K562 (cell line): ENCODE results near the gene TENT5A. TPM values are rescaled to one million over a fixed set of nuclear protein-coding genes. Genes with fewer than 3 reads are reported as not detected.

ENCODE experiments used
- ATAC-seq: fragments of 200-7000 bp; cut with Tn5 transposase; 3 replicates; pipeline ENCODE4 v1.9.1; 2020; ENCODE audit warnings: moderate library complexity
- BruUV-seq: library from RNA; stranded (reverse); fragments of 400-500 nt; replicated peaks from 2 replicates; lab custom pipeline; 2021; lab: Mats Ljungman, UMichigan
- CTCF ChIA-PET: fragments of 300-600 bp; formaldehyde crosslinking; extraction: SDS; loops from one replicate; lab custom pipeline; 2021; ENCODE audit warnings: low intra/inter-chr PET ratio; lab: Yijun Ruan, JAX
- POLR2A ChIA-PET: fragments of 300-600, 350-650 bp; sonication (Branson Sonifier 250); formaldehyde crosslinking; extraction: SDS; loops from one replicate; lab custom pipeline; 2021; ENCODE audit warnings: antibody characterized with exemption, inconsistent platforms; lab: Yijun Ruan, JAX
- DNase-seq, 4 experiments: peaks; one replicate each; pipeline versions ENCODE4 v3.0.0 to v3.0.0-alpha.2; 2011 to 2018; ENCODE audit warnings: low spot score in 3 of 4, mixed read lengths in 3 of 4; ENCODE audit errors: extremely low read depth in 1 of 4
- FAIRE-seq: peaks from 2 replicates; lab custom pipeline; 2011; peaks lifted over from hg19 to GRCh38; lab: Jason Lieb, UNC
- H2AFZ ChIP-seq: 2 replicates; pipeline ENCODE4 v1.6.0; 2011; ENCODE audit warnings: low read depth, low read length, control low read depth, inconsistent platforms
- H3K27ac ChIP-seq: fragments of 200-600 bp; 3 replicates; pipeline ENCODE4 v1.8.0; 2011; ENCODE audit warnings: low read depth, mild to moderate bottlenecking, control low read depth, inconsistent platforms, low read length, moderate library complexity, mixed read lengths; ENCODE audit errors: extremely low read depth
- H3K27me3 ChIP-seq, 2 experiments: fragments of 300-600 bp in 1 of 2; 2 replicates in 1 of 2; 3 replicates in 1 of 2; pipeline versions ENCODE4 v1.6.0 to v1.8.0; 2011; ENCODE audit warnings: inconsistent platforms in 2 of 2, low read length in 2 of 2, mild to moderate bottlenecking in 1 of 2, mixed read lengths in 1 of 2, moderate library complexity in 1 of 2; ENCODE audit not compliant: control insufficient read depth in 2 of 2, insufficient read depth in 2 of 2
- H3K36me3 ChIP-seq: fragments of 300-600 bp; 3 replicates; pipeline ENCODE4 v1.8.0; 2011; ENCODE audit warnings: mild to moderate bottlenecking, low read length, inconsistent platforms; ENCODE audit not compliant: control insufficient read depth, insufficient read depth
- H3K4me1 ChIP-seq, 2 experiments: fragments of 200-600 bp in 1 of 2; replicated peaks in 1 of 2; 2 replicates in 1 of 2; 3 replicates in 1 of 2; pipeline versions ENCODE4 v1.5.1 to v1.8.0; 2011; ENCODE audit warnings: inconsistent platforms in 2 of 2, low read length in 2 of 2, mild to moderate bottlenecking in 1 of 2, mixed read lengths in 1 of 2, moderate library complexity in 1 of 2; ENCODE audit not compliant: control insufficient read depth in 2 of 2, insufficient read depth in 2 of 2
- H3K4me2 ChIP-seq: 2 replicates; pipeline ENCODE4 v1.6.1; 2011; ENCODE audit warnings: low read length, control low read depth, inconsistent platforms, mixed read lengths; ENCODE audit not compliant: insufficient read depth
- H3K4me3 ChIP-seq: fragments of 200-600 bp; sonication (generic), shearing (Covaris generic); 2 replicates; pipeline ENCODE4 v1.5.1; 2016; ENCODE audit warnings: control low read depth, inconsistent platforms
- H3K79me2 ChIP-seq: fragments of 200-600 bp; 3 replicates; pipeline ENCODE4 v1.8.0; 2011; ENCODE audit warnings: low read length, inconsistent platforms; ENCODE audit not compliant: control insufficient read depth, insufficient read depth
- H3K9ac ChIP-seq, 2 experiments: 2 replicates each; pipeline versions ENCODE4 v1.6.0 to v1.6.1; 2011; ENCODE audit warnings: low read depth in 2 of 2, low read length in 2 of 2, control low read depth in 1 of 2, inconsistent platforms in 1 of 2, mild to moderate bottlenecking in 1 of 2, mixed read lengths in 1 of 2; ENCODE audit not compliant: insufficient read depth in 1 of 2
- H3K9me1 ChIP-seq: one replicate; pipeline ENCODE4 v1.6.0; 2011; ENCODE audit warnings: inconsistent platforms, mild to moderate bottlenecking, low read length, moderate library complexity; ENCODE audit not compliant: control insufficient read depth, insufficient read depth
- H3K9me3 ChIP-seq: replicated peaks from 2 replicates; pipeline ENCODE4 v1.5.1; 2011; ENCODE audit warnings: low read depth, low read length, inconsistent platforms; ENCODE audit not compliant: control insufficient read depth, insufficient read depth
- H4K20me1 ChIP-seq: replicated peaks from 2 replicates; pipeline ENCODE4 v1.6.1; 2011; ENCODE audit warnings: low read length, inconsistent platforms, mixed read lengths; ENCODE audit not compliant: control insufficient read depth, insufficient read depth
- ARID1B ChIP-seq: fragments of 450-650 bp; IDR thresholded peaks from 2 replicates; pipeline ENCODE4 v1.6.1; 2016; ENCODE audit warnings: antibody characterized with exemption, mild to moderate bottlenecking, inconsistent platforms
- ARID3A ChIP-seq: IDR thresholded peaks from 2 replicates; pipeline ENCODE4 v1.6.1; 2012; ENCODE audit warnings: low read depth, low read length, improper control_type of control experiment, borderline replicate concordance
- BDP1 ChIP-seq: IDR thresholded peaks from 3 replicates; pipeline ENCODE4 v1.6.1; 2011; ENCODE audit not compliant: insufficient read length, insufficient read depth
- REST ChIP-seq, 2 experiments: fragments of 450-650 bp; formaldehyde crosslinking in 1 of 2; IDR thresholded peaks; 2 replicates each; pipeline versions ENCODE4 v1.4.0 to v1.6.1; 2014 to 2020; ENCODE audit warnings: mild to moderate bottlenecking in 2 of 2, borderline replicate concordance in 1 of 2, low read depth in 1 of 2
- ZNF324 ChIP-seq: fragments of 250-450 bp; sonication (Bioruptor Pico); IDR thresholded peaks from 2 replicates; pipeline ENCODE4 v1.4.0; 2020; ENCODE audit warnings: mild to moderate bottlenecking
- WGBS: fragments of 100-300 bp; shearing (Covaris generic); methylation state at CpG from one replicate; pipeline ENCODE4 v1.1.6; 2016; ENCODE audit warnings: low coverage, mixed read lengths; ENCODE audit not compliant: insufficient coverage; ENCODE audit errors: missing lambda C conversion rate; 5-methylcytosine and 5-hydroxymethylcytosine counted together
- in situ Hi-C: fragments of 300-500 bp; cut with MboI; formaldehyde crosslinking; loops from 4 replicates; pipeline ENCODE4 v1.15.0; 2018; ENCODE audit warnings: inconsistent platforms, mixed read lengths
- intact Hi-C: fragments of 100-400 bp; cut with micrococcal nuclease; formaldehyde crosslinking; loops from 2 replicates; pipeline ENCODE4 v1.14.2; 2022
- polyA plus RNA-seq, 8 experiments: library from polyadenylated mRNA; depleted of rRNA in 4 of 8; stranded (reverse) in 5 of 8; unstranded in 3 of 8; fragments of >200 nt; fragmentation: Nextera tagmentation in 2 of 8; fragmentation: Illumina TruSeq in 1 of 8; extraction: Ambion mirVana in 2 of 8; extraction: Trizol in 1 of 8; gene quantifications; 2 replicates each; pipeline versions ENCODE4 v1.2.1 to v1.2.3, GENCODE V29; 2011 to 2014; ENCODE audit warnings: inconsistent platforms in 1 of 8, missing spikeins in 1 of 8
- total RNA-seq, 7 experiments: library from RNA; depleted of rRNA in 6 of 7; stranded (reverse); fragments of >200 nt in 6 of 7; fragmentation: Illumina TruSeq in 2 of 7; extraction: Trizol in 2 of 7; gene quantifications; 2 replicates each; pipeline versions ENCODE4 v1.2.1 to v1.2.3, GENCODE V29; 2011 to 2021; ENCODE audit warnings: low replicate concordance in 1 of 7
- TF ChIP-seq, protein P1 (sequence below): sonication (generic); formaldehyde crosslinking; IDR thresholded peaks from 2 replicates; pipeline ENCODE4 v1.8.1; 2023; ENCODE audit warnings: mild to moderate bottlenecking, missing genetic modification reagents

TENT5A gene
- total and polyA plus RNA-seq, 9 of the 15 experiments (the other 6 are each of a cell fraction or from before 2014, with no cell fraction given) = 0.77 to 2.3 (median 1.3) TPM

DNA sequence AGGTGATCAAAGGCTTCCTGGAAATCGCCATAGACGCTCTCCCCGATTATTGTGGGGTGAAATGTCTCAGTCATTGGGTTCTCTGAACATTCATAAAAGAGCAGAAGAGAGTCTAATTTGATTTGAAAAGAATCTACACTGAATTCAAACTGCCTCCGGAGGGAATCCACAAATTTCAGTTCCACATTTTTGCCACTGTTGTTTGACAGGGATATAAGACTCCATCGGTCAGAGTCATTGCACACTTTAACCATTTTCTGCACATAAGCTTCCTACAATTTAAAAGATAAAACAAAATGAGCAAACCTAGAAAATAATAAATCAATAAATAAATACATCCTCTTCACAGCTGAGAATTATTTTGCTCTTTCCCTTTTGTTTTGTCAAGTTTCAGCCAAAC lies 2.3 kb downstream of the TENT5A start:
- BruUV-seq = TSS peak; percentile 35
- Histone ChIP-seq H3K4me1 (peaks cover 3 to 27% of the 10 kb centered on the region in 2 experiments; a peak in 3 of 5 replicates), H3K36me3 (no peaks in the 10 kb centered on the region), H4K20me1 (no peaks in the 10 kb centered on the region; the same call in 1 of the 2 replicates), H3K4me2 (no peak overlapping the region; the same call in 1 of the 2 replicates), H3K79me2 (peaks cover 7% of the 10 kb centered on the region; the same call in 2 of the 3 replicates), H3K9me3 (no peaks in the 10 kb centered on the region), H3K27me3 (peaks cover 0 to under 1% of the 10 kb centered on the region in 2 experiments; a peak in 1 of 5 replicates), H3K9ac (no peak overlapping the region), H2AFZ (no peak overlapping the region), H3K27ac (no peak overlapping the region), H3K4me3 (0 out of 2 replicates have a peak overlapping the region, but pooled peaks have one; percentile 9), H3K9me1 (no peaks in the 10 kb centered on the region)
- no peak for ATAC-seq
- intact Hi-C loops = loop anchor here (5.0 to 10.0 kb wide), 2 partner anchors 425 to 1538 kb away; no protein-coding TSS in a partner anchor
- in situ Hi-C loops = loop anchor here (10.0 kb wide), 1 partner anchor 1415 kb away; no protein-coding TSS in a partner anchor
- POLR2A ChIA-PET = no interaction called here
- 49% methylated on average over 5 of the region's 5 CpGs for WGBS
- CTCF ChIA-PET = no interaction called here
- DNase-seq = no peak
- no peak for FAIRE-seq
- TF ChIP-seq ZNF324 = no peak
- TF ChIP-seq, protein P1, sequence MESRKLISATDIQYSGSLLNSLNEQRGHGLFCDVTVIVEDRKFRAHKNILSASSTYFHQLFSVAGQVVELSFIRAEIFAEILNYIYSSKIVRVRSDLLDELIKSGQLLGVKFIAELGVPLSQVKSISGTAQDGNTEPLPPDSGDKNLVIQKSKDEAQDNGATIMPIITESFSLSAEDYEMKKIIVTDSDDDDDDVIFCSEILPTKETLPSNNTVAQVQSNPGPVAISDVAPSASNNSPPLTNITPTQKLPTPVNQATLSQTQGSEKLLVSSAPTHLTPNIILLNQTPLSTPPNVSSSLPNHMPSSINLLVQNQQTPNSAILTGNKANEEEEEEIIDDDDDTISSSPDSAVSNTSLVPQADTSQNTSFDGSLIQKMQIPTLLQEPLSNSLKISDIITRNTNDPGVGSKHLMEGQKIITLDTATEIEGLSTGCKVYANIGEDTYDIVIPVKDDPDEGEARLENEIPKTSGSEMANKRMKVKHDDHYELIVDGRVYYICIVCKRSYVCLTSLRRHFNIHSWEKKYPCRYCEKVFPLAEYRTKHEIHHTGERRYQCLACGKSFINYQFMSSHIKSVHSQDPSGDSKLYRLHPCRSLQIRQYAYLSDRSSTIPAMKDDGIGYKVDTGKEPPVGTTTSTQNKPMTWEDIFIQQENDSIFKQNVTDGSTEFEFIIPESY (CRISPR knock-in tag) = no peak
- TF ChIP-seq BDP1 = no peak
- TF ChIP-seq REST (IDR thresholded peaks at IDR 0.05; ENCODE audit: borderline replicate concordance) = no peak
- no peak for TF ChIP-seq REST (CRISPR knock-in tag; IDR thresholded peaks at IDR 0.05; ENCODE audit: low read depth)
- no peak for TF ChIP-seq ARID1B
- no peak for TF ChIP-seq ARID3A
